NCI-H226 (cell line): ENCODE measurements around the gene SBSN.

Experiments used
- DNase-seq: peaks from one replicate; pipeline ENCODE4 v3.0.0-alpha.2; 2015

SBSN gene

DNA sequence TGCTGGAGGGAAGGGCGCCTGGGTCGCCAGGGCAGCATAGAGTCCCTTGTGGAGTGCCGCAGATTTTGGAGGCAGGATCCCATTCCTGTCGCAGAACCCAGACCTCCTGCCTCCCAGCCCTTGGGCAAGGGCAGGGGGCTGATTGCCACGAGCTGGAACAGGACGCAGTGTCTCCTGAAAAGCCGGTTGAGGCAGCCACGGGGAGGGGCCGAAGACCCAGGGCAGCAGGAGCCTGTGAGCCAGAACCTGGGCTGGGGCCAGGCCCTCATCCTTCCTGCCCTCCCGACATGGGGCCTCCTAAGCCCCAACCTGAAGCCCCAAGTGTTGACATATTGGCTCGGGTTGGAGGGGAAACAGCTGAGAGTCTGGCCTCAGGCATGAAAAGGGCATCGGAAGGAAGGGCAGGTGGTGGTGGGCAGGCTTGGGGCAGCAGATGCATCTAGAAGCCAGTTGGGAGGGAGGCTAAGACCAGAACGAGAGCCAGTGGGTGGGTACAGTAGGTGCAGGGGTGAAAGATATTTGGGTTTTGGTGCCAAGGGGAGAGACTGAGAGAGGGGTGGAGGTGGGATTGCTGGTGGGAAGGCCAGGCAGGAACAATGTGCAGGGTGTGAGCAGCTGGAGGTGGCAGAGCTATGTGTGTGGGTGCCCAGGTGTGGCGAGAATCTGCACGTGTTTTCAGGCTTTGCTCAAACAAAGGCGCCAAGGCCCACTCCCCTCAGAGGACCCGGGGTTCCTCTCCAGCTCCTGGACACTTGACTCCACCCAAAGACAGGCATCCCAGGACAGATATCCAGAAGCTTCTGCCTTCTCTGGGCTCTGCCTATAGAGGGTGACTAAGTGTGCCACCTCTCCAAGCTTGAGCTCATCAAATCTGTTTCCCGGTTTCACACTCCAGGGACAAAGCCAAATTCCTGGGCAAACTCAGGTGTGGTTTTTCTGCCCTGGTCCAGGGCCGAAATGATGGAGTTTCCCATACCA is 1.4 kb upstream of the SBSN start:
- no peak for DNase-seq

DNA sequence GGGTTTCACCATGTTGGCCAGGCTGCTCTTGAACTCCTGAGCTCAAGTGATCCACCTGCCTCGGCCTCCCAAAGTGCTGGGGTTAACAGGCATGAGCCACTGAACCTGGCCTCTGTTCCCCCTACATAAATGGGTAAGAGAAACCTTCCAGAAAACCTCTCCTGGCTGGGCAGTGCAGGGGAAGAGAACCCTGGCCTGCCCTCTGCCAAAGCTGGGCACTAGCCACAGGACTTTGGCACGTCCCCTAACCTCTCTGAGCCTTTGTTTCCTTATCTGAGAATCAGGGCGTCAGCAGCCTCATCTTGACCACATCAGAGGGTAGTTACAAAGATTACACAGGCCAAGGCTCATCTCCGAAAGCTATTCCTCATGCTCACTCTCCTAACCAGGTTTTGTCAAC is 2.2 kb downstream of the SBSN start:
- no peak for DNase-seq

GRCh38 chr19:35524181-35524837 is 3.8 kb downstream of the SBSN start:
- no peak for DNase-seq

DNA sequence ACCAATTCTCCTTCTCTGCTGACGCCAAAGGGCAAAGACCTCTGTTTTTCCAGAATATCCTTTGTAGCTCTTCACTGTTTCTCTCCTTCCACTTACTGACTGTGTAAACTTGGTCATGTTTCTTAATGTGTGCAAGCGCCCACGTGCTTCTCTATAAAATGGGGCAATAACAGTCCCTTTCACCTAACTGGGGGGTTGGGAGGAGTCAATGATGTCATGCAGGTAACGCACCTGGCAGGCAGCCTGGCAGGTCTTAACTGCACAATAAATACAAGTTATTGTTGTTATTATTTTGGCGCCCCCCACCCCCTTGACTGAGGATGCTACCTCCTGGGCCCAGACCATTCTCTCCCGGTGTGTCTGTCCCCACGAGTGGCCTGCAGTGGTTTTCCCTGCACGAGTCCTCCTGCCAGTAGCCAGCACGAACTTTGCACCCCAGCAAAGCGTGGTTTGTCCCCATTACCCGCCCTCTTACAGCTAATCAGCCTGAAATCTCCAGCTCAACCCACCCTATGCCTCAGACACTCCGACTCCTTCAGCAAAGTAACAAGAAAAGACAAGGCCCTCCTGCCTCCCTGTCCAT is 5.3 kb downstream of the SBSN start:
- no peak for DNase-seq

GRCh38 chr19:35521124-35521743 is 6.9 kb downstream of the SBSN start:
- no peak for DNase-seq

DNA sequence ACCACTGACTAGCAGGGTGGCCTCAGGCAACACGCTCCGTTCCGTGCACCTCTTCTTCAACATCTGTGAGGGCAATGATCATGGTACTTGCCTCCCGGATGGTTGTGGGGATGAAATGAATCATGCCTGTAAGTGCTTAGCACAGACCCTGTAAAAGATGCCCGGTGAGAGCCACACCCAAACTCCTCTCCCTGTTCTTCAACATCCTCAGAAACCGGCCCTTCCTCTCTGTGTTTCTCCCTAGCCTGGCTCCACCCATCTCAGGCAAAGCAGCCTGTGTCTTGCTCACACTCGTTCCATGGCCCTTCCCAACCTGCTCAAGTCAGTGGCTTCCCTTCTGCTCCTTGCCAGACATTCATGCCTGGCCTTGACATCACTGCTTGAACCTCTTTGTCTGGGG is 8.8 kb downstream of the SBSN start:
- peak; percentile 76 for DNase-seq

- DNase-seq = peak; percentile 88
Measured at GRCh38 chr19:35518313-35518712, 9.8 kb downstream of the SBSN start.

- DNase-seq = no peak
Measured at GRCh38 chr19:35517342-35517741, 10.8 kb downstream of the SBSN start.

DNA sequence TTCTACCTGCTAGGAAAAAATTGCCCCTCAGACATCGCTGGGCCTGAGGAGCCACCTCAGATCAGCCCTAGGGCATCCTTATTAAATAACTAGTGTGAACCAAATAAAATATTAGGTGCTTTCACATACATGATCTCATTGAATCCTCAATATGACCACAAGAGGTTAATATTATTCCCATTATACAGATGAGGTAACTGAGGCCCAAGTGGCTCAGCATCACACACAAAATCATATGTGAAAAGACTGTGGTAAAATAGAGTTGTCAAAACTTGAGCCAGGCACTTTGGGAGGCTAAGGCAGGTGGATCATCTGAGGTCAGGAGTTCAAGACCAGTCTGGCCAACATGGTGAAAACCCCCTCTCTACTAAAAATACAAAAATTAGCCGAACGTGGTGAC is 11.8 kb downstream of the SBSN start:
- no peak for DNase-seq

DNA sequence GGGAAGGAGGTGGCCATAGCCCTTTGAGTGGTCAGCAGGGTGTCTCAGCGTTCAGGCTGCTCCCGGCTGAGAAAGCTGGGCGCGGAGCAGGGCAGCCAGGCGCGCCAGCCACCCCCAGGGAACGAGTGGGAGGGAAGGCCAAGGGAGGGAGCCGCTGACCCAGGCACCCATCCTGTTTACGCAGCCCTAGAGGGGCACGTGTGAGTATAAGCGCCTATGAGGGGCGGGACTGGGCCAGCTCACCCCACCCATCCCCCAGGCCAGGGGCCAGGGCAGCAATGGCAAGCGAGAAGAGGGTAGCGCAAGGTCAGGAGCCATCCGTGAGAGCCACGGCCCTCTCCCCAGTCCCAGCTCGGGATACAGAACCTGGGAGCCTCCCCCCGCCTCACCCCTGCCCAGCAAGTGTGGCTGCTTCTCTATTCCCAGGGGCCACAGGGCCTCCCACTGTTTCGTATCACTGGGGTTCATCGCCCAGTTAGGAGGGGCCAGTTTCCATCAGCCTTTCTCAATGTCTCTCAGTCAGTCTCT is 13.8 kb downstream of the SBSN start:
- peak; percentile 65 for DNase-seq

- peak; percentile 71 for DNase-seq
Measured at GRCh38 chr19:35513628-35514281, 14.4 kb downstream of the SBSN start, which contains the start of gene DMKN. Gene DMKN, minus strand, starts transcription at chr19:35513649. Its CDS starts 174 bp downstream, at chr19:35513475.

DNA sequence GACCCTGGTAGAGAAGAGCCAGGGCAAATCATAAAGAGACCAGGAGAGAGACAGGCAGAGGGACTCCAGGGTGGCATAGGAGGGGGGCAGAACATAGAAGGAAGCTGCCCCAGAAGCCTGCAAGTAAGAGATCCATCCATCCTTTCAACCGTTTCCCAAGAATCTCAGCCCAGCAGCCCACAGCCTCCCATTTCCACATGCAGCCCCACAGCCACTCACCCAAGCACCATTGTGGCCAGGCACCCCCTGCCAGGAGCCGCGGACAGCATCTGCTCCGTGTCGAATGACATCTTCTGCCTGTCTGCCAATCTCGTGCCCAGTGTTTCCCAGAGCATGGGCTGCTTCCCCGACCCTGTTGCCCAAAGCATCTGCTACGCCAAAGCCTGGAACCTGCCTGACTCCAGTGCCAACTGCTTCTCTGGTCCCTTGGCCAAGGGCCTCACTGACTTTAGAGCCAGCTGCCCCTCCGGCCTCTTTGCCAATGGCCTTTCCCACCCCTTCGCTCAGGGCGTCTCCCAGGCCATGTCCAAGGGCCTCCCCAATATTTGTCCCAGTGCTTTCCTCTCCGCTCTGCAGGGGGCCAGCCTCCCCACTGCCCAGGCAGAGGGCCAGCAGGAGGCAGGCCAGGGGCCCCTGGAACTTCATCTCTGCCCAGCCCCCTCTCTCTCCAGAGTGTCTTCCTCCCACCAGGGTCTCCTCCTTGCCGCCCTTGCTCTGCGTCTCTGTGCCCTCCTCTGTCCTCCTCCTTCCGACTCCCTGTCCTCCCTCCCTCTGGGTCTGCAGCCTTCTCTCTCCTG is 15.1 kb downstream of the SBSN start:
- no peak for DNase-seq

- no peak for DNase-seq
Measured at GRCh38 chr19:35511337-35511736, 16.8 kb downstream of the SBSN start.

- no peak for DNase-seq
Measured at GRCh38 chr19:35510626-35510964, 17.5 kb downstream of the SBSN start.

- DNase-seq = peak; percentile 80
Measured at GRCh38 chr19:35509861-35510625, 18.1 kb downstream of the SBSN start.

GRCh38 chr19:35509018-35509652 is 19.0 kb downstream of the SBSN start:
- DNase-seq = peak; percentile 61

DNA sequence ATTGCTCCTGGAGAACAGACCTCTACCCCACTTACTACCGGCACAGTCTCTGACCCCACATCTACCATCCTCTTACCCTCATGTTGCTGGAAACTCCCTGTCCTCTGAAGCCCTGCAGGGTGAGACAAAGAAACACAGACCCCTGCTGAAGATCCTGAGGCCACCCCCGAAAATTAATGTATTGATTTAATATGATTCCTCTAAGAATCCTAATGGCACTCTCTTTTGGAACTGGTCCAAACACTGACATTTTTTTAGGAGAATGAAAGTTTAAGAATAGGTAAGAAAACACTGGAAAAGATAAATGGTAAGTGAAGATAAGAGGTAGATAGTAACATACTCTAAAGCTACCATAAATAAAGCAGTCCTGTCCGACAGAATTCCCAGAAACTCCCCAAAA is 20.0 kb downstream of the SBSN start:
- DNase-seq = no peak

GRCh38 chr19:35507561-35507960 is 20.6 kb downstream of the SBSN start:
- DNase-seq = no peak

- DNase-seq = no peak
Measured at GRCh38 chr19:35506011-35506410, 22.1 kb downstream of the SBSN start.

DNA sequence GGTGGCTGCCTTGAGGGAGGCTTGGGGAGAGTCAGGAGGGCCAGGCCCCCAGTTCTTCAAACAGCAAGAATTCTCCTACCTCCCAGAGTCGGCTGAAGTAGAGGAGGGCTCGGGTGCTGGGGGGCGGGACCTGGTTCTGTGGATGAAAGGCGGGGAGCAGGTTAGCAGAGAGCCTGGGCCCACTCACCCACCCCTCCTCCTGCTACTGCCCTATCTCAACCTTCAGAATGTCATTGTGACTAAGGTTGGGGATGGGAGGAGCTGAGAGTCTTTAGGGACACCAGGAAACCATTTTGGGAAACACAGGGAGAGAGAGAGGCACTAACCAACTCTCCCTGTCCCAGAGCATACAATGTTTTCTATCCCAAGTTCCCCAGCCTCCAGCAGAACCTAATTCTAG is 25.4 kb downstream of the SBSN start:
- no peak for DNase-seq
